Naive thymus-derived CD4-positive, alpha-beta T cell (primary cell): ENCODE results near the gene GJA3. TPM values are rescaled to one million over a fixed set of nuclear protein-coding genes. Genes with fewer than 3 reads are reported as not detected.

Experiments
- ATAC-seq: fragments of 150-1000 bp; cut with Tn5 transposase; 2 replicates; pipeline ENCODE4 v1.10.0; 2021; ENCODE audit warnings: mild to moderate bottlenecking, moderate library complexity
- CTCF ChIA-PET: fragments of 350-600 bp; sonication (Branson Sonifier 250); formaldehyde crosslinking; loops from one replicate; lab custom pipeline; 2021; ENCODE audit warnings: antibody characterized with exemption; lab: Charles Lee
- POLR2A ChIA-PET: fragments of 350-600 bp; sonication (Branson Sonifier 250); formaldehyde crosslinking; loops from one replicate; lab custom pipeline; 2021; ENCODE audit warnings: antibody characterized with exemption, inconsistent platforms; lab: Charles Lee
- DNase-seq, 9 donors: peaks; one replicate each; pipeline versions ENCODE4 v3.0.0 to v3.0.0-alpha.2; 2020 to 2022; ENCODE audit warnings: mixed read lengths in 1 of 9
- H3K27ac ChIP-seq: one replicate; pipeline ENCODE4 v1.7.0; 2013; ENCODE audit warnings: mild to moderate bottlenecking, low read depth, low read length, moderate library complexity
- H3K27me3 ChIP-seq, 2 donors: one replicate each; pipeline ENCODE4 v1.7.0; 2013; ENCODE audit warnings: low read length in 2 of 2, mild to moderate bottlenecking in 2 of 2, moderate library complexity in 2 of 2; ENCODE audit not compliant: control insufficient read depth in 2 of 2, insufficient read depth in 2 of 2
- H3K36me3 ChIP-seq, 3 experiments: 1 replicate in 2 of 3; 2 replicates in 1 of 3; pipeline ENCODE4 v1.7.0; 2013; ENCODE audit warnings: low read length in 3 of 3, mild to moderate bottlenecking in 3 of 3, moderate library complexity in 1 of 3; ENCODE audit not compliant: insufficient read depth in 3 of 3, control insufficient read depth in 2 of 3
- H3K4me1 ChIP-seq, 2 donors: one replicate each; pipeline ENCODE4 v1.7.0; 2013; ENCODE audit warnings: low read length in 2 of 2, mild to moderate bottlenecking in 2 of 2, moderate library complexity in 1 of 2; ENCODE audit not compliant: control insufficient read depth in 2 of 2, insufficient read depth in 2 of 2
- H3K4me3 ChIP-seq: 2 replicates; pipeline ENCODE4 v1.7.0; 2013; ENCODE audit warnings: mild to moderate bottlenecking, low read length
- H3K9me3 ChIP-seq, 3 experiments: 1 replicate in 2 of 3; 2 replicates in 1 of 3; pipeline ENCODE4 v1.7.0; 2013; ENCODE audit warnings: low read length in 3 of 3; ENCODE audit not compliant: control insufficient read depth in 2 of 3
- H3K27ac Mint-ChIP-seq, 9 donors: one replicate each; pipeline ENCODE4 v1.8.0; 2020 to 2022; ENCODE audit warnings: mixed read lengths in 9 of 9, mild to moderate bottlenecking in 8 of 9, moderate library complexity in 5 of 9, inconsistent platforms in 2 of 9
- H3K27me3 Mint-ChIP-seq, 5 donors: one replicate each; pipeline ENCODE4 v1.8.0; 2021 to 2022; ENCODE audit warnings: mixed read lengths in 5 of 5, mild to moderate bottlenecking in 1 of 5
- H3K36me3 Mint-ChIP-seq, 5 donors: one replicate each; pipeline ENCODE4 v1.8.0; 2020 to 2022; ENCODE audit warnings: mixed read lengths in 5 of 5, mild to moderate bottlenecking in 3 of 5, inconsistent platforms in 1 of 5
- H3K4me1 Mint-ChIP-seq, 7 donors: one replicate each; pipeline ENCODE4 v1.8.0; 2020 to 2022; ENCODE audit warnings: mixed read lengths in 7 of 7, mild to moderate bottlenecking in 3 of 7, inconsistent platforms in 1 of 7
- H3K4me3 Mint-ChIP-seq, 10 donors: one replicate each; pipeline ENCODE4 v1.8.0; 2020 to 2022; ENCODE audit warnings: mild to moderate bottlenecking in 10 of 10, mixed read lengths in 10 of 10, moderate library complexity in 6 of 10, inconsistent platforms in 2 of 10
- H3K9me3 Mint-ChIP-seq, 11 donors: one replicate each; pipeline ENCODE4 v1.8.0; 2020 to 2022; ENCODE audit warnings: mixed read lengths in 11 of 11, mild to moderate bottlenecking in 4 of 11, inconsistent platforms in 1 of 11, moderate library complexity in 1 of 11
- intact Hi-C, 2 donors: fragments of 100-400 bp; cut with micrococcal nuclease; formaldehyde crosslinking; loops; one replicate each; pipeline ENCODE4 v1.15.1; 2023
- polyA plus RNA-seq, 2 donors: library from polyadenylated mRNA; unstranded; fragments of 300-500 nt; fragmentation: Illumina TruSeq; gene quantifications; one replicate each; pipeline ENCODE4 v1.2.3, GENCODE V29; 2021
- total RNA-seq, 6 experiments: library from RNA in 5 of 6; stranded (reverse) in 5 of 6; gene quantifications; 1 replicate in 5 of 6; 2 replicates in 1 of 6; pipeline ENCODE4 v1.2.3 and lab custom pipeline; 2021 to 2026

The GJA3 gene
- total and polyA plus RNA-seq, 7 experiments from 2014 or later = 0.05 to 0.17 (median 0.07) TPM; not detected in 3

DNA sequence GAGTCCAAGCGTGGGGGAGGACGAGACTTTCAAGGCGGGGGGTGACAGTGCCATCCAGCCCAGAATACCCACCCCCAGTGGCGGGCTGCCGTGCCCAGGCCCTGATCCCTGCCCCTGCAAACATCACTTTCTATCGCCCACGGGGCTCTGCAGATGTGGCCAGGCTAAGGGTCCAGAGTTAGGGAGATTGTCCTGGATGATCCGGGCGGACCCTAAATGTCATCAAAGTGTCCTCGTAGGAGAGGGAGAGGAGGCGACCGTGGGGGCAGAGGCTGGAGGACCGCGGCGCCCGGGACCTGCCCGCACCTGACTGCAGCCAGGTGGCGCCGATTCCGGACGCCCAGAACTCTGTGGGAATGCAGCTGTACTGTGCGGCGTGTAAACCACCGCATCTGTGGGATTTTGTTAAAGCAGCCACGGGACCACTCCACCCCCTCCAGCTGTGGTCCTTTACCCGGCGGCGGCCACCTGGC is 32.4 kb downstream of the GJA3 start:
- H3K4me1 ChIP-seq = peaks cover 0 to 3% of the 10 kb centered on the region in 2 donors
- Mint-ChIP-seq H3K4me3 (peak overlapping the region; percentile 31 to 79 (median 68)), H3K4me1 (peaks cover 0 to 7% (median 5%) of the 10 kb centered on the region in 7 donors), H3K9me3 (no peaks in the 10 kb centered on the region), H3K36me3 (peaks cover 0 to 3% (median 0%) of the 10 kb centered on the region in 5 donors), H3K27ac (no peak overlapping the region), H3K27me3 (peaks cover 11 to 42% (median 24%) of the 10 kb centered on the region in 5 donors)
- ATAC-seq (no peak), DNase-seq (peak in 5 of 9 donors; percentile 9 to 24 (median 13))
- ChIA-PET POLR2A (no interaction called here), CTCF (interaction anchor here (0.7 kb wide), 1 partner anchor 10 kb away, joined by 3 read pairs; no protein-coding TSS in a partner anchor)
- intact Hi-C loops = loop anchor here (2.0 to 5.0 kb wide), 2 partner anchors 34 to 36 kb away; no protein-coding TSS in a partner anchor
- H3K27ac ChIP-seq = no peak overlapping the region
- peaks cover 4 to 6% of the 10 kb centered on the region in 2 donors for H3K27me3 ChIP-seq
- peak overlapping the region; percentile 60 for H3K4me3 ChIP-seq
- H3K36me3 ChIP-seq = no peaks in the 10 kb centered on the region
- H3K9me3 ChIP-seq = no peaks in the 10 kb centered on the region

DNA sequence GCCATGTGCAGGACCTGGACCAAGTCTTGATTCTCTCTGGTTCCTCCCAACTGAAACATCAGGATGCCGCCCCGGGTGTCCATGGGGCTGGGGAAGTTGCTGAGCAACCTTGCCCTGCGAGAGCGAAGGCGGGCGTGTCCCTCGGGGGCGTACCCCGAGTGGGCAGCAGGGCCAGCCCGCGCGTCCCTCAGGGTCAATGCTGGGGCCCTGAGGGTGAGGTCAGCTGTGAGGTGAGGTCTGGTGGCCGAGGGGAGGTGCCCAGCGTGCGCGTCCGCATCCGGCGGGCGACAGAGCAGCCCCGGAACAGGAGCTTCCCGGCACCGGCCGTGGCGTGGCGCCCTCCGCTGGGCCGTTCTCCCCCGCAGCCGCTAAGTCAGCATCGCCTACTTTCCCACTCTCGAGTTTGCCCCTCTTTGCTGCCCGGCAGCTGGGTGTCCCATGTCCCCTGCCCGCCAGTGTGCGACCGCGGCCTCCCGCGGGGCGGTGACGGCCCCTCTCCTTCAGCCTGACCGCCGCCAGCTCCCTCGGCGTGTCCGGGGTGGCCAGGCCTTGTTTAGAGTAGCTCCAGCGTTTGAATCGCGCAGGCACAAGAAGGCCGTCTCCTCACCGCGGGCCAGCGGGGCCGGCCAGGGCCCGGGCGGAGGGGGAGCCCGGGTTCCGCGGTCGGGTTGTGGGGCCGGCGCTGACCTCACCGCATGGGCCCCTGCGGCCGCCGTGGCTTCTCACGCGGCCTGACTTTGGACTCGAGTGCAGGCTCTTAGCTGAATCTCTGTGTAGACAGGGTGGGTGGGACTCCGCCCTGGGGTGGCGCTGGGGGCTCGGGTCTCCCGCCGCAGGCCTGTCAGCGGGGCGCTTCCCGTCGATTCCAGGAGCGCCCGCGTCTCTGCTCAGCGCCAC is 33.0 kb downstream of the GJA3 start:
- H3K4me3 ChIP-seq = peak overlapping the region; percentile 60
- intact Hi-C loops = loop anchor here (2.0 to 5.0 kb wide), 2 partner anchors 35 to 36 kb away; no protein-coding TSS in a partner anchor
- ChIA-PET POLR2A (interaction anchor here (1.0 to 1.5 kb wide), 2 partner anchors 9 to 14 kb away, joined by 3 to 4 read pairs; no protein-coding TSS in a partner anchor), CTCF (interaction anchor here (0.5 to 0.7 kb wide), 2 partner anchors 9 to 181 kb away, joined by 3 read pairs; no protein-coding TSS in a partner anchor)
- H3K9me3 ChIP-seq = no peaks in the 10 kb centered on the region
- no peaks in the 10 kb centered on the region for H3K9me3 Mint-ChIP-seq
- no peak overlapping the region for H3K27ac Mint-ChIP-seq
- H3K4me1 ChIP-seq = peaks cover 0 to 3% of the 10 kb centered on the region in 2 donors
- peaks cover 4 to 6% of the 10 kb centered on the region in 2 donors for H3K27me3 ChIP-seq
- peaks cover 6 to 44% (median 17%) of the 10 kb centered on the region in 5 donors for H3K27me3 Mint-ChIP-seq
- peaks cover 0 to 7% (median 5%) of the 10 kb centered on the region in 7 donors for H3K4me1 Mint-ChIP-seq
- H3K27ac ChIP-seq = no peak overlapping the region
- H3K36me3 Mint-ChIP-seq = peaks cover 0 to 3% (median 0%) of the 10 kb centered on the region in 5 donors
- H3K4me3 Mint-ChIP-seq = peak overlapping the region; percentile 51 to 80 (median 73)
- peak; percentile 85 for ATAC-seq
- DNase-seq = peak in 7 of 9 donors; percentile 24 to 51 (median 37)
- H3K36me3 ChIP-seq = no peaks in the 10 kb centered on the region

DNA sequence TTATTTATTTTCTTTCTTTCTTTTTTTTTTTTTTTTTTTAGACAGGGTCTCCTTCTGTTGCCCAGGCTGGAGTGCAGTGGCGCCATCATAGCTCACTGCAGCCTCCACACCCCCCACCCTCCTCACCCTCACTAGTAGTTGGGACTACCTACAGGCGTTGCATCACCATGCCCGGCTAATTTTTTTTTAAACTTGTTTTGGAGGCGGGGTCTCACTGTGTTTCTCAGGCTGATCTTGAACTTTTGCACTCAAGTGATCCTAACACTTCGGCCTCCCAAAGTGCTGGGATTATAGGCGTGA is 33.6 kb downstream of the GJA3 start:
- H3K4me3 Mint-ChIP-seq = peak overlapping the region; percentile 51 to 80 (median 73)
- H3K4me1 Mint-ChIP-seq = peaks cover 0 to 7% (median 5%) of the 10 kb centered on the region in 7 donors
- CTCF ChIA-PET = interaction anchor here (0.5 kb wide), 1 partner anchor 180 kb away, joined by 3 read pairs; no protein-coding TSS in a partner anchor
- intact Hi-C loops = loop anchor here in 1 of 2 donors (2.0 to 5.0 kb wide), 2 partner anchors 35 to 36 kb away; no protein-coding TSS in a partner anchor
- H3K27me3 ChIP-seq = peaks cover 4 to 6% of the 10 kb centered on the region in 2 donors
- H3K27me3 Mint-ChIP-seq = peaks cover 4 to 45% (median 17%) of the 10 kb centered on the region in 5 donors
- no peak overlapping the region for H3K27ac Mint-ChIP-seq
- H3K9me3 ChIP-seq = no peaks in the 10 kb centered on the region
- peaks cover 0 to 3% (median 0%) of the 10 kb centered on the region in 5 donors for H3K36me3 Mint-ChIP-seq
- peak; percentile 31 for ATAC-seq
- no peaks in the 10 kb centered on the region for H3K36me3 ChIP-seq
- H3K9me3 Mint-ChIP-seq = no peaks in the 10 kb centered on the region
- peak overlapping the region; percentile 60 for H3K4me3 ChIP-seq
- H3K27ac ChIP-seq = no peak overlapping the region
- POLR2A ChIA-PET = interaction anchor here (1.0 to 1.5 kb wide), 2 partner anchors 9 to 14 kb away, joined by 3 to 4 read pairs; no protein-coding TSS in a partner anchor
- peak in 1 of 9 donors; percentile 15 for DNase-seq
- H3K4me1 ChIP-seq = peaks cover 0 to 3% of the 10 kb centered on the region in 2 donors

DNA sequence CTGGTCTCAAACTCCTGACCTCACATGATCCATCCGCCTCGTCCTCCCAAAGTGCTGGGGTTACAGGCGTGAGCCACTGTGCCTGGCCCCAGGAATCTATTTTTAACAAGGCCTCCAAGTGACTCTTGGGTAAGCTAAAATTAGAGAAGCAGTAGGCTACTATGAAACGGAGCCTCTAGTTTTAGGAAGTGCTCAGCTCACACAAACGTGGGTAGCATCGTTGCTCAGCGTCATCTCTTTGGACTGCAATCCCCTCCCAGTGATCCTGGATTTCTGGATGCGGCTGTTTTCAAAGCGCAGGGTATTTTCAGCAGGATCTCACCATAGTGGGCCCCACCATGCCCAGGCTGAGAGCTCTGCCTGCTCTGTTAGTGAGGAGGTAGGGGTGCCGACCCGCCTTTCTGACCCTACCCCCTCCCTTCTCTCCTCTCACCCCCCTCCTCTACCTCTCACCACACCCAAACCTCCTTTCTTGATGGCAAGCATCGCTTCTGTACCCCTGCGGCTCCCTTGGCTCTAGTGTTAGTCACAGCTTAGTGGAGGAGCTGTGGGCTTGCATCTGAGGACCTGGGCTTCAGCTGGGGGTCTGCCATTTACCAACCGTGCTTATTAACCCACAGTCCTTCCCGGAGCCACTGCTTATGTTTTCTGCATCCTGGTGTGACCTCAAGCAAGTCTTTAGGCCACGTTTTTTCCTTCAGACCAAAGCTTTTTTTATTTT is 34.2 kb downstream of the GJA3 start:
- H3K4me1 Mint-ChIP-seq = peaks cover 0 to 7% (median 5%) of the 10 kb centered on the region in 7 donors
- peak overlapping the region in 5 of 10 donors; percentile 22 to 76 (median 72) for H3K4me3 Mint-ChIP-seq
- ATAC-seq = peak; percentile 17
- Histone ChIP-seq H3K27me3 (peaks cover 4 to 6% of the 10 kb centered on the region in 2 donors), H3K36me3 (no peaks in the 10 kb centered on the region), H3K9me3 (no peaks in the 10 kb centered on the region), H3K4me1 (peaks cover 0 to 3% of the 10 kb centered on the region in 2 donors), H3K4me3 (no peak overlapping the region), H3K27ac (no peak overlapping the region)
- POLR2A ChIA-PET = interaction anchor here (1.0 to 1.5 kb wide), 2 partner anchors 8 to 15 kb away, joined by 3 to 4 read pairs; no protein-coding TSS in a partner anchor
- no peak for DNase-seq
- no peaks in the 10 kb centered on the region for H3K9me3 Mint-ChIP-seq
- intact Hi-C loops = loop anchor here in 1 of 2 donors (2.0 to 5.0 kb wide), 2 partner anchors 34 to 36 kb away; no protein-coding TSS in a partner anchor
- no peak overlapping the region for H3K27ac Mint-ChIP-seq
- CTCF ChIA-PET = interaction anchor here (0.5 kb wide), 1 partner anchor 180 kb away, joined by 3 read pairs; no protein-coding TSS in a partner anchor
- peaks cover 0 to 3% (median 0%) of the 10 kb centered on the region in 5 donors for H3K36me3 Mint-ChIP-seq
- H3K27me3 Mint-ChIP-seq = peaks cover 4 to 45% (median 17%) of the 10 kb centered on the region in 5 donors

DNA sequence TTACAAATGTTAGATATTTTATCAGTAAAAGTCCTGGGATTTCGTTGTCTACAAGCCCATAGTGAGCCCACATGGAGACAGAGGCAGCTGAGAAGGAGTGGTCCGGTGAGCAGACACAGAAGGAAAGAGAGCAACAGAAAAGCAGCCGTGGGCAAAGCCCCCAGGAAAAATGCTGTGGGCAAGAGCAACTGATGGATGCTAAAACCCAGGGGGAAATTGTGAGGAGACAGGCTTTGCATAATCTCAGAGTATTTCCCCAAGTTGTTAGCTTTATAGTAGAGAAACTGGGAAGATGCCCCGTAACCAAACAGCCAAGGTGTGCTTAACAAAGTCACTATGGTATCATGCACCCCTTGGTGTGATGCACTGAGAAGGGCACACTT is 35.1 kb downstream of the GJA3 start:
- Mint-ChIP-seq H3K27ac (no peak overlapping the region), H3K9me3 (no peaks in the 10 kb centered on the region), H3K36me3 (peaks cover 0 to 3% (median 0%) of the 10 kb centered on the region in 5 donors), H3K27me3 (peaks cover 4 to 48% (median 17%) of the 10 kb centered on the region in 5 donors), H3K4me3 (peak overlapping the region in 6 of 10 donors; percentile 1 to 55 (median 40)), H3K4me1 (peaks cover 4 to 14% (median 8%) of the 10 kb centered on the region in 7 donors)
- CTCF ChIA-PET = no interaction called here
- Histone ChIP-seq H3K9me3 (no peaks in the 10 kb centered on the region), H3K27me3 (peaks cover 4 to 6% of the 10 kb centered on the region in 2 donors), H3K27ac (no peak overlapping the region), H3K36me3 (no peaks in the 10 kb centered on the region), H3K4me3 (no peak overlapping the region), H3K4me1 (peaks cover 0 to 3% of the 10 kb centered on the region in 2 donors)
- POLR2A ChIA-PET = interaction anchor here (0.5 to 0.7 kb wide), 2 partner anchors 8 to 56 kb away, joined by 3 to 4 read pairs; no protein-coding TSS in a partner anchor
- no peak for DNase-seq
- no peak for ATAC-seq
- intact Hi-C loops = loop anchor here in 1 of 2 donors (2.0 to 5.0 kb wide), 2 partner anchors 33 to 37 kb away; no protein-coding TSS in a partner anchor
